ENCODE results near the gene HDAC9.
"Not testable (repeated sequence)": the region's sequence is repeated elsewhere in the genome, so short reads cannot be mapped to it uniquely, and the experiment has no call there.

The HDAC9 gene

GRCh38 chr7:18666107-18666728, 170.7 kb downstream of the HDAC9 start:
- peak in 1 of 2 experiments; percentile 4 for DNase-seq

GRCh38 chr7:18667466-18667865, 171.9 kb downstream of the HDAC9 start:
- DNase-seq: no peak

GRCh38 chr7:18671176-18671575, 175.6 kb downstream of the HDAC9 start:
- no peak for DNase-seq

GRCh38 chr7:18675579-18675978, 180.0 kb downstream of the HDAC9 start:
- no peak for DNase-seq

GRCh38 chr7:18679261-18679660, 183.7 kb downstream of the HDAC9 start:
- no peak for DNase-seq

GRCh38 chr7:18680576-18680975, 185.0 kb downstream of the HDAC9 start:
- no peak for DNase-seq

- no peak for DNase-seq
Measured at GRCh38 chr7:18684916-18685315, 189.4 kb downstream of the HDAC9 start.

GRCh38 chr7:18685971-18686370, 190.4 kb downstream of the HDAC9 start:
- DNase-seq: no peak

GRCh38 chr7:18689551-18689950, 194.0 kb downstream of the HDAC9 start:
- no peak for DNase-seq

- DNase-seq: no peak
Measured at GRCh38 chr7:18693406-18693805, 197.9 kb downstream of the HDAC9 start.

- DNase-seq: no peak
Measured at GRCh38 chr7:18693816-18694215, 198.3 kb downstream of the HDAC9 start.

- no peak for DNase-seq
Measured at GRCh38 chr7:18694484-18694883, 198.9 kb downstream of the HDAC9 start.

GRCh38 chr7:18694911-18695310, 199.4 kb downstream of the HDAC9 start:
- DNase-seq: no peak

- DNase-seq: no peak
Measured at GRCh38 chr7:18698258-18698734, 202.7 kb downstream of the HDAC9 start.

- DNase-seq: no peak
Measured at GRCh38 chr7:18700147-18700546, 204.6 kb downstream of the HDAC9 start.

- DNase-seq: no peak
Measured at GRCh38 chr7:18702071-18702829, 206.7 kb downstream of the HDAC9 start.

- no peak for DNase-seq
Measured at GRCh38 chr7:18703685-18704084, 208.1 kb downstream of the HDAC9 start.

GRCh38 chr7:18706670-18707069, 211.1 kb downstream of the HDAC9 start:
- no peak for DNase-seq

- no peak for DNase-seq
Measured at GRCh38 chr7:18708204-18708603, 212.7 kb downstream of the HDAC9 start.

- DNase-seq: peak in 1 of 2 experiments; percentile 10
Measured at GRCh38 chr7:18715988-18716387, 220.4 kb downstream of the HDAC9 start.

- no peak for DNase-seq
Measured at GRCh38 chr7:18721429-18721828, 225.9 kb downstream of the HDAC9 start.

GRCh38 chr7:18724318-18724717, 228.8 kb downstream of the HDAC9 start:
- no peak for DNase-seq

- DNase-seq: no peak
Measured at GRCh38 chr7:18727115-18727870, 231.7 kb downstream of the HDAC9 start.

GRCh38 chr7:18736012-18736411, 240.5 kb downstream of the HDAC9 start:
- DNase-seq: not testable (repeated sequence)

Measured in cerebellar nuclear complex (tissue), 1 donor.